Measurements from ENCODE around the gene CWH43.
"Not testable (repeated sequence)": the region's sequence is repeated elsewhere in the genome, so short reads cannot be mapped to it uniquely, and the experiment has no call there.

The CWH43 gene

GRCh38 chr4:49097505-49097904 is 111.4 kb downstream of the CWH43 start:
- not testable (repeated sequence) for DNase-seq

GRCh38 chr4:49098034-49098759 is 112.1 kb downstream of the CWH43 start:
- DNase-seq: not testable (repeated sequence)

GRCh38 chr4:49099831-49100444 is 113.9 kb downstream of the CWH43 start:
- not testable (repeated sequence) for DNase-seq

- DNase-seq: not testable (repeated sequence)
These were observed 116.3 kb downstream of the CWH43 start for GRCh38 chr4:49102344-49102898.

GRCh38 chr4:49103436-49104136 is 117.5 kb downstream of the CWH43 start:
- DNase-seq: not testable (repeated sequence)

- not testable (repeated sequence) for DNase-seq
These were observed 118.3 kb downstream of the CWH43 start for GRCh38 chr4:49104231-49104930.

GRCh38 chr4:49105248-49105904 is 119.3 kb downstream of the CWH43 start:
- DNase-seq: not testable (repeated sequence)

GRCh38 chr4:49107262-49107661 is 121.2 kb downstream of the CWH43 start:
- peak; percentile 43 for DNase-seq

GRCh38 chr4:49108183-49108978 is 122.3 kb downstream of the CWH43 start:
- DNase-seq: not testable (repeated sequence)

GRCh38 chr4:49109567-49110166 is 123.6 kb downstream of the CWH43 start:
- DNase-seq: not testable (repeated sequence)

- DNase-seq: not testable (repeated sequence)
These were observed 124.5 kb downstream of the CWH43 start for GRCh38 chr4:49110579-49110978.
